Ectodermal cell (in vitro differentiated cells): Measurements from ENCODE around the gene AKAP3.

Experiments
- H3K27ac ChIP-seq: 2 replicates; pipeline ENCODE4 v1.7.0; 2013; ENCODE audit warnings: mild to moderate bottlenecking, low read depth, low read length; ENCODE audit not compliant: insufficient read depth, poor library complexity, severe bottlenecking
- H3K27me3 ChIP-seq: 2 replicates; pipeline ENCODE4 v1.7.0; 2013; ENCODE audit warnings: mild to moderate bottlenecking, low read length; ENCODE audit not compliant: insufficient read depth, control insufficient read depth, poor library complexity, severe bottlenecking
- H3K36me3 ChIP-seq: one replicate; pipeline ENCODE4 v1.7.0; 2013; ENCODE audit warnings: low read length; ENCODE audit not compliant: control insufficient read depth, insufficient read depth
- H3K4me1 ChIP-seq: one replicate; pipeline ENCODE4 v1.7.0; 2013; ENCODE audit warnings: low read length; ENCODE audit not compliant: control insufficient read depth, insufficient read depth
- H3K4me3 ChIP-seq: 2 replicates; pipeline ENCODE4 v1.7.0; 2013; ENCODE audit warnings: low read depth, low read length, control low read depth; ENCODE audit not compliant: insufficient read depth
- H3K9me3 ChIP-seq: 2 replicates; pipeline ENCODE4 v1.7.0; 2013; ENCODE audit warnings: mild to moderate bottlenecking, low read length, moderate library complexity; ENCODE audit not compliant: control insufficient read depth
- WGBS, 2 experiments: methylation state at CpG; one replicate each; pipeline ENCODE4 v1.1.7; 2013; ENCODE audit warnings: missing lambda C conversion rate in 2 of 2; 5-methylcytosine and 5-hydroxymethylcytosine counted together

The AKAP3 gene

GRCh38 chr12:4604684-4605193 is 44.1 kb downstream of the AKAP3 start:
- no peaks in the 10 kb centered on the region for H3K9me3 ChIP-seq
- 2 to 3% methylated on average over 25 of the region's 25 CpGs for WGBS, 2 experiments
- H3K4me1 ChIP-seq: no peaks in the 10 kb centered on the region
- no peak overlapping the region for H3K27ac ChIP-seq
- H3K4me3 ChIP-seq: peak overlapping the region; percentile 74
- H3K27me3 ChIP-seq: no peaks in the 10 kb centered on the region
- H3K36me3 ChIP-seq: no peaks in the 10 kb centered on the region

GRCh38 chr12:4603946-4604345 is 44.9 kb downstream of the AKAP3 start:
- no peak overlapping the region for H3K27ac ChIP-seq
- no peaks in the 10 kb centered on the region for H3K36me3 ChIP-seq
- no peaks in the 10 kb centered on the region for H3K9me3 ChIP-seq
- WGBS, 2 experiments: 71% methylated on average over 1 of the region's 1 CpG; no CpG with 5 or more reads in 1 of the 2 experiments
- H3K4me1 ChIP-seq: no peaks in the 10 kb centered on the region
- H3K27me3 ChIP-seq: no peaks in the 10 kb centered on the region
- H3K4me3 ChIP-seq: no peak overlapping the region

GRCh38 chr12:4603421-4603820 is 45.4 kb downstream of the AKAP3 start:
- Histone ChIP-seq H3K4me1 (no peaks in the 10 kb centered on the region), H3K27me3 (no peaks in the 10 kb centered on the region), H3K4me3 (no peak overlapping the region), H3K36me3 (no peaks in the 10 kb centered on the region), H3K27ac (no peak overlapping the region), H3K9me3 (no peaks in the 10 kb centered on the region)
- 76 to 82% methylated on average over 7 of the region's 7 CpGs for WGBS, 2 experiments

GRCh38 chr12:4595881-4596280 is 53.0 kb downstream of the AKAP3 start:
- H3K27ac ChIP-seq: no peak overlapping the region
- H3K4me1 ChIP-seq: no peaks in the 10 kb centered on the region
- no peaks in the 10 kb centered on the region for H3K9me3 ChIP-seq
- WGBS, 2 experiments: 94 to 97% methylated on average over 6 of the region's 6 CpGs
- H3K36me3 ChIP-seq: no peaks in the 10 kb centered on the region
- H3K4me3 ChIP-seq: no peak overlapping the region
- no peaks in the 10 kb centered on the region for H3K27me3 ChIP-seq

- H3K27ac ChIP-seq: no peak overlapping the region
Measured at GRCh38 chr12:4591180-4591687, 57.6 kb downstream of the AKAP3 start.

GRCh38 chr12:4589941-4590340 is 58.9 kb downstream of the AKAP3 start:
- Histone ChIP-seq H3K36me3 (no peaks in the 10 kb centered on the region), H3K9me3 (no peaks in the 10 kb centered on the region), H3K27me3 (no peaks in the 10 kb centered on the region), H3K4me1 (no peaks in the 10 kb centered on the region), H3K4me3 (no peak overlapping the region), H3K27ac (no peak overlapping the region)
- WGBS, 2 experiments: 91 to 94% methylated on average over 2 of the region's 2 CpGs

More at GRCh38 chr12:4591180-4591687, 57.6 kb downstream of the AKAP3 start:
- Histone ChIP-seq H3K27me3 (no peaks in the 10 kb centered on the region), H3K4me1 (no peaks in the 10 kb centered on the region), H3K36me3 (no peaks in the 10 kb centered on the region), H3K4me3 (no peak overlapping the region), H3K9me3 (no peaks in the 10 kb centered on the region)
- 90 to 92% methylated on average over 7 of the region's 7 CpGs for WGBS, 2 experiments

GRCh38 chr12:4588916-4589315 is 59.9 kb downstream of the AKAP3 start:
- Histone ChIP-seq H3K9me3 (no peaks in the 10 kb centered on the region), H3K36me3 (no peaks in the 10 kb centered on the region), H3K4me3 (no peak overlapping the region), H3K27ac (no peak overlapping the region), H3K27me3 (no peaks in the 10 kb centered on the region), H3K4me1 (no peaks in the 10 kb centered on the region)
- WGBS, 2 experiments: 100% methylated on average over 1 to 2 of the region's 3 CpGs

GRCh38 chr12:4587108-4587507 is 61.7 kb downstream of the AKAP3 start:
- 66 to 67% methylated on average over 9 of the region's 9 CpGs for WGBS, 2 experiments
- H3K4me3 ChIP-seq: no peak overlapping the region
- H3K27me3 ChIP-seq: no peaks in the 10 kb centered on the region
- no peak overlapping the region for H3K27ac ChIP-seq
- no peaks in the 10 kb centered on the region for H3K36me3 ChIP-seq
- no peaks in the 10 kb centered on the region for H3K4me1 ChIP-seq
- H3K9me3 ChIP-seq: no peaks in the 10 kb centered on the region

GRCh38 chr12:4586500-4586899 is 62.4 kb downstream of the AKAP3 start:
- 93% methylated on average over 5 of the region's 5 CpGs for WGBS, 2 experiments
- H3K4me3 ChIP-seq: no peak overlapping the region

GRCh38 chr12:4584896-4585295 is 64.0 kb downstream of the AKAP3 start:
- no peak overlapping the region for H3K27ac ChIP-seq
- no peaks in the 10 kb centered on the region for H3K27me3 ChIP-seq
- no peak overlapping the region for H3K4me3 ChIP-seq
- no peaks in the 10 kb centered on the region for H3K36me3 ChIP-seq
- WGBS, 2 experiments: 89 to 90% methylated on average over 7 of the region's 7 CpGs
- peaks cover 11% of the 10 kb centered on the region for H3K4me1 ChIP-seq
- no peaks in the 10 kb centered on the region for H3K9me3 ChIP-seq

More at GRCh38 chr12:4586500-4586899, 62.4 kb downstream of the AKAP3 start:
- no peaks in the 10 kb centered on the region for H3K9me3 ChIP-seq
- H3K27me3 ChIP-seq: no peaks in the 10 kb centered on the region
- H3K4me1 ChIP-seq: no peaks in the 10 kb centered on the region
- no peaks in the 10 kb centered on the region for H3K36me3 ChIP-seq
- no peak overlapping the region for H3K27ac ChIP-seq

GRCh38 chr12:4584281-4584680 is 64.6 kb downstream of the AKAP3 start:
- WGBS, 2 experiments: 95 to 97% methylated on average over 4 of the region's 6 CpGs
- Histone ChIP-seq H3K4me3 (no peak overlapping the region), H3K27me3 (no peaks in the 10 kb centered on the region), H3K27ac (no peak overlapping the region), H3K36me3 (no peaks in the 10 kb centered on the region), H3K9me3 (no peaks in the 10 kb centered on the region), H3K4me1 (peaks cover 11% of the 10 kb centered on the region)
